IMR-90 (cell line): ENCODE measurements around the gene RASL11A. TPM values are rescaled to one million over a fixed set of nuclear protein-coding genes. Genes with fewer than 3 reads are reported as not detected.

Experiments
- ATAC-seq: fragments of 200-7000 bp; cut with Tn5 transposase; 2 replicates; pipeline ENCODE4 v1.9.1; 2020; ENCODE audit warnings: low read depth, mild to moderate bottlenecking, moderate library complexity
- BruUV-seq: library from RNA; stranded (reverse); fragments of 400-500 nt; replicated peaks from 2 replicates; lab custom pipeline; 2021; lab: Mats Ljungman, UMichigan
- CTCF ChIA-PET: fragments of 300-600 bp; formaldehyde crosslinking; extraction: SDS; loops from one replicate; lab custom pipeline; 2021; ENCODE audit warnings: antibody characterized with exemption; lab: Yijun Ruan, JAX
- POLR2A ChIA-PET: fragments of 300-600 bp; sonication (Branson Sonifier 250); formaldehyde crosslinking; loops from one replicate; lab custom pipeline; 2022; ENCODE audit warnings: antibody characterized with exemption; ENCODE audit not compliant: unreplicated experiment; lab: Charles Lee
- DNase-seq: peaks from one replicate; pipeline ENCODE4 v3.0.0; 2013
- H2AFZ ChIP-seq: replicated peaks from 2 replicates; pipeline ENCODE3; 2013; ENCODE audit warnings: low read length, mild to moderate bottlenecking; ENCODE audit not compliant: poor library complexity
- H2AK5ac ChIP-seq: 2 replicates; pipeline ENCODE4 v1.6.1; 2013; ENCODE audit warnings: low read depth, low read length, inconsistent platforms
- H2AK9ac ChIP-seq: replicated peaks from 2 replicates; pipeline ENCODE3; 2013; ENCODE audit warnings: mild to moderate bottlenecking, low read depth, low read length, moderate library complexity; ENCODE audit not compliant: poor library complexity
- H2BK120ac ChIP-seq: 2 replicates; pipeline ENCODE4 v1.6.1; 2013; ENCODE audit warnings: low read depth, low read length, inconsistent platforms
- H2BK15ac ChIP-seq: 3 replicates; pipeline ENCODE4 v1.6.1; 2013; ENCODE audit warnings: low read depth, low read length, inconsistent platforms
- H2BK20ac ChIP-seq: 2 replicates; pipeline ENCODE4 v1.6.1; 2013; ENCODE audit warnings: low read depth, mild to moderate bottlenecking, inconsistent platforms, low read length, moderate library complexity
- H2BK5ac ChIP-seq: 2 replicates; pipeline ENCODE4 v1.6.1; 2013; ENCODE audit warnings: mild to moderate bottlenecking, low read depth, low read length, inconsistent platforms; ENCODE audit not compliant: poor library complexity, severe bottlenecking
- H3K14ac ChIP-seq: replicated peaks from 2 replicates; pipeline ENCODE4 v1.6.1; 2013; ENCODE audit warnings: low read depth, low read length, inconsistent platforms
- H3K18ac ChIP-seq: 2 replicates; pipeline ENCODE4 v1.6.1; 2013; ENCODE audit warnings: low read depth, low read length, control low read depth
- H3K23ac ChIP-seq: 2 replicates; pipeline ENCODE4 v1.6.1; 2013; ENCODE audit warnings: low read depth, low read length, inconsistent platforms
- H3K27ac ChIP-seq: 2 replicates; pipeline ENCODE4 v1.5.1; 2013; ENCODE audit warnings: mild to moderate bottlenecking, control low read depth, low read length; ENCODE audit not compliant: insufficient read depth
- H3K27me3 ChIP-seq: 2 replicates; pipeline ENCODE4 v1.6.1; 2013; ENCODE audit warnings: low read length; ENCODE audit not compliant: control insufficient read depth, insufficient read depth
- H3K36me3 ChIP-seq: 2 replicates; pipeline ENCODE4 v1.6.1; 2013; ENCODE audit warnings: low read length, mixed read lengths; ENCODE audit not compliant: control insufficient read depth, insufficient read depth
- H3K4ac ChIP-seq: 2 replicates; pipeline ENCODE4 v1.6.1; 2013; ENCODE audit warnings: low read depth, low read length, inconsistent platforms
- H3K4me1 ChIP-seq: 2 replicates; pipeline ENCODE4 v1.6.1; 2013; ENCODE audit warnings: low read length, mixed read lengths; ENCODE audit not compliant: control insufficient read depth, insufficient read depth
- H3K4me2 ChIP-seq: 2 replicates; pipeline ENCODE4 v1.6.1; 2013; ENCODE audit warnings: low read depth, mild to moderate bottlenecking, control low read depth, low read length, moderate library complexity
- H3K4me3 ChIP-seq: 2 replicates; pipeline ENCODE4 v1.5.1; 2013; ENCODE audit warnings: low read depth, mild to moderate bottlenecking, control low read depth, low read length, moderate library complexity; ENCODE audit not compliant: insufficient read depth
- H3K56ac ChIP-seq: 2 replicates; pipeline ENCODE4 v1.6.1; 2013; ENCODE audit warnings: low read length, inconsistent platforms; ENCODE audit not compliant: insufficient read depth; ENCODE audit errors: extremely low read depth
- H3K79me1 ChIP-seq, 2 experiments: 2 replicates each; pipeline ENCODE4 v1.6.1; 2013; ENCODE audit warnings: low read length in 2 of 2, inconsistent platforms in 1 of 2, low read depth in 1 of 2
- H3K9ac ChIP-seq: 2 replicates; pipeline ENCODE4 v1.6.1; 2013; ENCODE audit warnings: low read depth, low read length, control low read depth
- H3K9me1 ChIP-seq: 2 replicates; pipeline ENCODE4 v1.6.1; 2013; ENCODE audit warnings: low read length, inconsistent platforms; ENCODE audit not compliant: insufficient read depth
- H3K9me3 ChIP-seq: 2 replicates; pipeline ENCODE4 v1.6.1; 2013; ENCODE audit warnings: low read length; ENCODE audit not compliant: control insufficient read depth, insufficient read depth
- H4K20me1 ChIP-seq: 2 replicates; pipeline ENCODE4 v1.6.1; 2013; ENCODE audit warnings: low read length, inconsistent platforms; ENCODE audit not compliant: insufficient read depth
- H4K5ac ChIP-seq: 2 replicates; pipeline ENCODE4 v1.6.1; 2013; ENCODE audit warnings: mild to moderate bottlenecking, low read depth, low read length, control low read depth
- H4K8ac ChIP-seq, 2 experiments: 2 replicates each; pipeline ENCODE4 v1.6.1; 2013; ENCODE audit warnings: low read depth in 2 of 2, low read length in 2 of 2, control low read depth in 1 of 2, inconsistent platforms in 1 of 2
- H4K91ac ChIP-seq: 2 replicates; pipeline ENCODE4 v1.6.1; 2013; ENCODE audit warnings: low read depth, low read length, inconsistent platforms; ENCODE audit not compliant: insufficient read depth
- CEBPB ChIP-seq: IDR thresholded peaks from 2 replicates; pipeline ENCODE4 v1.6.1; 2012; ENCODE audit warnings: low read depth, low read length, improper control_type of control experiment
- CHD1 ChIP-seq: IDR thresholded peaks from 2 replicates; pipeline ENCODE4 v1.6.1; 2012; ENCODE audit warnings: low read depth, low read length, improper control_type of control experiment
- FOS ChIP-seq: fragments of 150-350 bp; IDR thresholded peaks from 2 replicates; pipeline ENCODE4 v1.6.1; 2016; ENCODE audit warnings: low read depth, low read length
- MAFK ChIP-seq: IDR thresholded peaks from 2 replicates; pipeline ENCODE4 v1.6.1; 2012; ENCODE audit warnings: low read depth, low read length, improper control_type of control experiment
- MAZ ChIP-seq: IDR thresholded peaks from 2 replicates; pipeline ENCODE4 v1.6.1; 2012; ENCODE audit warnings: low read depth, mild to moderate bottlenecking, low read length, improper control_type of control experiment, moderate library complexity, borderline replicate concordance
- MXI1 ChIP-seq: IDR thresholded peaks from 2 replicates; pipeline ENCODE4 v1.6.1; 2012; ENCODE audit warnings: low read depth, mild to moderate bottlenecking, low read length, moderate library complexity, borderline replicate concordance
- RAD21 ChIP-seq: IDR thresholded peaks from 2 replicates; pipeline ENCODE4 v1.6.1; 2012; ENCODE audit warnings: low read length, improper control_type of control experiment
- RCOR1 ChIP-seq: IDR thresholded peaks from 2 replicates; pipeline ENCODE4 v1.6.1; 2012; ENCODE audit warnings: mild to moderate bottlenecking, low read length, improper control_type of control experiment; ENCODE audit not compliant: insufficient replicate concordance
- RFX5 ChIP-seq: IDR thresholded peaks from 2 replicates; pipeline ENCODE4 v1.8.0; 2012; ENCODE audit warnings: low read depth, mild to moderate bottlenecking, low read length, moderate library complexity
- SMC3 ChIP-seq: fragments of 150-350 bp; IDR thresholded peaks from 2 replicates; pipeline ENCODE4 v1.6.1; 2016; ENCODE audit warnings: low read depth, mild to moderate bottlenecking, antibody characterized with exemption, low read length, moderate library complexity
- WGBS, 2 experiments: methylation state at CpG; one replicate each; pipeline versions ENCODE4 v1.1.5 to v1.1.7; 2013; ENCODE audit warnings: missing lambda C conversion rate in 2 of 2; ENCODE audit not compliant: insufficient read length in 1 of 2; ENCODE audit errors: extremely low coverage in 2 of 2; 5-methylcytosine and 5-hydroxymethylcytosine counted together
- dilution Hi-C: fragments of 300-500 bp; cut with HindIII; formaldehyde crosslinking; loops from one replicate; pipeline ENCODE4 v1.14.3; 2018; ENCODE audit warnings: low sequenced_read_pairs; ENCODE audit not compliant: unreplicated experiment
- in situ Hi-C: fragments of 300-500 bp; cut with MboI; formaldehyde crosslinking; loops from 3 replicates; pipeline ENCODE4 v1.14.3; 2019; ENCODE audit warnings: low sequenced_read_pairs, inconsistent platforms, mixed read lengths
- intact Hi-C: fragments of 100-400 bp; cut with micrococcal nuclease; formaldehyde crosslinking; loops from 2 replicates; pipeline ENCODE4 v1.10.0; 2022
- polyA plus RNA-seq, 3 experiments: library from polyadenylated mRNA; depleted of rRNA; stranded (reverse); fragments of >200 nt; gene quantifications; 2 replicates each; pipeline ENCODE4 v1.2.3, GENCODE V29; 2012; ENCODE audit warnings: low replicate concordance in 1 of 3
- total RNA-seq: library from RNA; depleted of rRNA; stranded (reverse); fragments of >200 nt; gene quantifications from 2 replicates; pipeline ENCODE4 v1.2.3, GENCODE V29; 2012
- TF ChIP-seq, protein P1 (sequence below): fragments of 150-350 bp; IDR thresholded peaks from 2 replicates; pipeline ENCODE4 v1.6.1; 2017; ENCODE audit warnings: mild to moderate bottlenecking, antibody characterized with exemption, low read length, low read depth

The RASL11A gene
- total and polyA plus RNA-seq, 2 of the 4 experiments (the other 2 are of a cell fraction), result 10.4 to 18.5 TPM

DNA sequence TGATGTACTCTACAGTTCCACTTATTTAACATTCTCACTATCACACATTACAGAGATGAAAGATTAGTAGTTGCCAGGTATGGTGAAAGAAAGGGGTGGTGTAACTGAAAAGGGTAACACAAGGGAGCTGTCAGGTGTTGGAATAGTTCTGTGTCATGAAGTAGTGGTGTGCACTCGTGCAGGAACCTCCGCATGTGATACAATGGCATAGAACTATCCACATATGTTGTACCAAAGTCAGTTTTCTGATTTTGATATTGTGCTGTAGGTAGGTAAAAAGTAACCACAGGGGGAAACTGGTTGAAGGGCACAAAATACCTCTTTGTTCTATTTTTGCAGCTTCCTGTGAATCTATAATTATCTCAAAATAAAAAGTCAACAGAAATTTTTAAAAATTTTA, 43.6 kb upstream of the RASL11A start:
- no peak overlapping the region for H2BK15ac ChIP-seq
- H2BK120ac ChIP-seq, result no peak overlapping the region
- no peak overlapping the region for H3K56ac ChIP-seq
- no peak overlapping the region for H2AK5ac ChIP-seq
- WGBS, 2 experiments, result no CpG with 5 or more reads among the region's 2 CpGs
- ChIA-PET CTCF (interaction anchor here (0.5 to 0.6 kb wide), 3 partner anchors 13 to 1032 kb away, joined by 3 to 6 read pairs (median 4); no protein-coding TSS in a partner anchor), POLR2A (no interaction called here)
- no peaks in the 10 kb centered on the region for H3K79me1 ChIP-seq
- no peak overlapping the region for H2BK20ac ChIP-seq
- no peaks in the 10 kb centered on the region for H4K20me1 ChIP-seq
- no peak overlapping the region for H3K9ac ChIP-seq
- no peaks in the 10 kb centered on the region for H3K4me1 ChIP-seq
- DNase-seq (no peak), ATAC-seq (no peak)
- H3K27me3 ChIP-seq, result no peaks in the 10 kb centered on the region; the same call in 1 of the 2 replicates
- no peak overlapping the region for H3K4ac ChIP-seq
- H3K36me3 ChIP-seq, result no peaks in the 10 kb centered on the region
- no TSS peak for BruUV-seq
- no peak overlapping the region for H3K23ac ChIP-seq
- H2BK5ac ChIP-seq, result no peak overlapping the region
- no peaks in the 10 kb centered on the region for H3K9me1 ChIP-seq
- no peak overlapping the region for H2AK9ac ChIP-seq
- dilution Hi-C loops, result no loop called here
- H2AFZ ChIP-seq, result no peak overlapping the region
- no peak overlapping the region for H3K18ac ChIP-seq
- no peak overlapping the region for H4K91ac ChIP-seq
- no peaks in the 10 kb centered on the region; the same call in 1 of the 2 replicates for H3K9me3 ChIP-seq
- no peak overlapping the region for H3K4me2 ChIP-seq
- no peak overlapping the region for H4K8ac ChIP-seq
- no peak overlapping the region for H4K5ac ChIP-seq
- TF ChIP-seq RAD21 (no peak), MAFK (no peak), RCOR1 (no peak), MAZ (no peak), RFX5 (no peak), CEBPB (no peak), MXI1 (no peak), CHD1 (no peak), SMC3 (no peak), FOS (no peak)
- TF ChIP-seq, protein P1, sequence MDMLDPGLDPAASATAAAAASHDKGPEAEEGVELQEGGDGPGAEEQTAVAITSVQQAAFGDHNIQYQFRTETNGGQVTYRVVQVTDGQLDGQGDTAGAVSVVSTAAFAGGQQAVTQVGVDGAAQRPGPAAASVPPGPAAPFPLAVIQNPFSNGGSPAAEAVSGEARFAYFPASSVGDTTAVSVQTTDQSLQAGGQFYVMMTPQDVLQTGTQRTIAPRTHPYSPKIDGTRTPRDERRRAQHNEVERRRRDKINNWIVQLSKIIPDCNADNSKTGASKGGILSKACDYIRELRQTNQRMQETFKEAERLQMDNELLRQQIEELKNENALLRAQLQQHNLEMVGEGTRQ, result no peak
- intact Hi-C loops, result no loop called here
- in situ Hi-C loops, result no loop called here
- H3K4me3 ChIP-seq, result no peak overlapping the region
- H3K14ac ChIP-seq, result no peak overlapping the region
- no peak overlapping the region for H3K27ac ChIP-seq
